ENCODE results near the gene TOPBP1.
A peak's percentile ranks its signal among the peaks of the same experiment; 100 is the strongest.

The TOPBP1 gene

DNA sequence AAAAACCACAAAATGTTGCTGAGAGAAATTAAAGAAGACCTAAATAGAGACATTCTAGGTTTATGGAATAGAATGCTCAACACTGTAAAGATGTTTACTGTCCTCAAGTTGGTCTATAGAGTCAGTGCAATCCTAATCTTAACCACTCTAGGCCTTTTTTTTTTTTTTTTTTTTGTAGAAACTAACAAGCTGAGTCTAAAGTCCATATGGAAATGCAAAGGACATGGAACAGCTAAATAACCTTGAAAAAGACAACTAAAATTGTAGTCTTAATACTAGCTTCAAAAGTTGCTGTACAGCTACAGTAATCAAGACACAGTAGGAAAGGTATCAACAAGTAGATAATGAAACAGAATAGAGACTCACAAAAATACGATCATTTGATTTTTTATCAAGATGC, 55.4 kb downstream of the TOPBP1 start:
- DNase-seq = no peak

DNA sequence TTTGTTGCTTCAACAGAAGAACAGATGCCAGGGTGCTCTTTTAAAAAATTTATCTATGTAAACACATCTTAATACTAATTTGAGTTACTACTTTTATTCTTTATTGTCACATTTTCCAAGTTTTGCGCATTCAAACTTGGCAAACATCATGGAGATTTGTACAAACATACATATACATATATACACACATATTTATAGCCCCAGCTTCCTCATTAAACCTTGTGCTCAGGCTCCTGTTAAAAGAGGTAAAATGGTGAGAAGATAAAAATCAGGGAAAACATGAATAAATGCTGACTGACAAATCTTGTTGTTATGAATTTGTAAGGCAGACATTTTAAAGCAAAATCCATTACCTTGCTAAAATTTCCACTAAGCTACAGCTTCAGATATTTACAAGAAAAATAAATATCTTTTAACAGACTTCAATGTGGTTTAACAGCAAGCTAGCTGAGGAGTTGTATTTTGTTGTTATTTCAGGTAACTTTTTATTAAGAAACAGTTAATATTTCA, 61.1 kb downstream of the TOPBP1 start:
- DNase-seq = no peak

DNA sequence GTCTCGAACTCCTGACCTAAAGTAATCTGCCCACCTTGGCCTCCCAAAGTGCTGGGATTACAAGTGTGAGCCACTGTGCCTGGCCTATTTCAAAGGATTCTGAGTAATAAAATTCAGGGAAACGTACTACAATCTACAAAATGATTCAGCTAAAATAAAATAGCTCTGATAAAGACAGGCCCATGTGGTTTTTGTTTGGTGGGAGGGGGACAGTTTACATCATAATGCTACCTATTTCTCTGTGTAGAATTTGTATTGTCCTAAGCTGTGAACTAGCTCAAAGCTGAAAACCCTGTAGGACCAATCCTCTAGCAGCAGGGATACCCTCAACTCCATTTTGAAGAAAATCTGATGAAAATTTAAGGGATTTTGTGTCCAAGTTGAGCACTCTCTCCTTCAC, 62.5 kb downstream of the TOPBP1 start:
- DNase-seq = no peak

DNA sequence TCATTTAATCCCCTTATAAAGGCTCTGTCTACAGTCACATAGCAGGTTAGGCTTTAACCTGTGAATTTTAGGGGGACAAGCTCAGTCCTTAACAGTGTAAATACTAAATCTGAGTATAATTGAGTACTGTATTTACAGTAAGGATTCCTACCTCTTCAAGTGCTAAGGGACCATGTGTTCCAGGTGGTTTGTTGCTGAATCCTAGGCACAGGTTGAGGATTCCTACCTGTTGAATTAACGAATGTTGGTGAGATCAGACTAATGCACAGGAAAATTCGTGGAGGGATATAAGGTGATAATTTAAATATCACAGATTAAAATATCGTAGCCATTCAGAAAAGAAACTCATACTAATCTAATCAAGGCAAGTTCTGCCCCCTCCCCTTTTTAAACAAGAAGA, 63.3 kb downstream of the TOPBP1 start:
- DNase-seq = no peak

GRCh38 chr3:133595341-133595740, 66.4 kb downstream of the TOPBP1 start:
- peak; percentile 21 for DNase-seq

GRCh38 chr3:133593243-133593642, 68.5 kb downstream of the TOPBP1 start:
- DNase-seq = no peak

DNA sequence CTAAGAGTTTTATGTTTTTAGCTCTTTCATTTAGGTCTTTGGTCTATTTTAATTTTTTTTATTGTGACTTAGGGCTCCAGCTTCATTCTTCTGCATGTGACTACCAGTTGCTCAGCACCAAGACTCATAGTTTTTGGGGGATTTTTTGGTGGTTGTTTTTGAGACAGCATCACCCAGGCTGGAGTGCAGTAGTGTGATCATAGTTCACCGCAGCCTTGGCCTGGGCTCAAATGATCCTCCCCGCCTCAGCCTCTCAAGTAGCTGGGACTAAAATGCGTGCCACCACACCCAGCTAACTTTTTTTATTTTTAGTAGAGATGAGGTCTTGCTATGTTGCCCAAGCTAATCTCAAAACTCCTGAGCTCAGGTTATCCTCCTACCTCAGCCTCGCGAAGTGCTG, 68.9 kb downstream of the TOPBP1 start:
- DNase-seq = no peak

GRCh38 chr3:133591271-133591742, 70.4 kb downstream of the TOPBP1 start:
- peak; percentile 76 for DNase-seq

GRCh38 chr3:133589503-133589902, 72.2 kb downstream of the TOPBP1 start:
- DNase-seq = no peak

- no peak for DNase-seq
These were observed 72.8 kb downstream of the TOPBP1 start for GRCh38 chr3:133588784-133589465.

DNA sequence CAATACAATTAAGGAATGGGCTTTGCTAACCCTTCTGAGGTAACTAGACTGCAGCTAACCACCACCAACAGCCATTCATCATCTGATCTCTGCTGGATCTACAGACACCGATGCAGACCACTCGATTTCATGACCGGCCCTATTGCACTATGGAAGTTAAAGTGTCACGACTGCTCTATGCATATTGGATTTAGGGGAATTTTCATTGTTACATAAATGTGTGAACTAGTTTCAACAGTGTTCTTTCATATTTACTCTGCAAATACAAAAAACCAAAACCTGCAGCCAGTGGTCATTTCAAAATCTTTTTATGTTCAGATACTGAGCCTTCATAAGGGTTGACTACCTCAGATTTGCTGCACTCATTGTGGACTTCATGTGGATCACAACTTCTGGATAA, 73.7 kb downstream of the TOPBP1 start:
- DNase-seq = no peak

DNA sequence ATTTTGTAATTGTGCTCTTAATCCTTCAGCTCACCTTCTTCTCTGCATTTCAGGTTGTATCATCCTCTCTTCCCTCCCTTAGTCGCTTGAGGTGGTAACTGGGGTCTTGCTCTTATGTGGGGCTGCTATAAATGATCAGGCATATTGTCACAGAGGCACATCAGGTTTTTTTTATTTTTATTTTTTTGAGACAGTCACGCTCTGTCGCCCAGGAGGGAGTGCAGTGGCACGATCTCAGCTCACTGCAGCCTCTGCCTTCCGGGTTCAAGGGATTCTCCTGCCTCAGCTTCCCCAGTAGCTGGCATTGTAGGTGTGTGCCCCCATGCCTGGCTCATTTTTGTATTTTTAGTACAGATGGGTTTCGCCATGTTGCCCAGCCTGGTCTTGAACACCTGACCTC, 78.3 kb downstream of the TOPBP1 start:
- DNase-seq = no peak

DNA sequence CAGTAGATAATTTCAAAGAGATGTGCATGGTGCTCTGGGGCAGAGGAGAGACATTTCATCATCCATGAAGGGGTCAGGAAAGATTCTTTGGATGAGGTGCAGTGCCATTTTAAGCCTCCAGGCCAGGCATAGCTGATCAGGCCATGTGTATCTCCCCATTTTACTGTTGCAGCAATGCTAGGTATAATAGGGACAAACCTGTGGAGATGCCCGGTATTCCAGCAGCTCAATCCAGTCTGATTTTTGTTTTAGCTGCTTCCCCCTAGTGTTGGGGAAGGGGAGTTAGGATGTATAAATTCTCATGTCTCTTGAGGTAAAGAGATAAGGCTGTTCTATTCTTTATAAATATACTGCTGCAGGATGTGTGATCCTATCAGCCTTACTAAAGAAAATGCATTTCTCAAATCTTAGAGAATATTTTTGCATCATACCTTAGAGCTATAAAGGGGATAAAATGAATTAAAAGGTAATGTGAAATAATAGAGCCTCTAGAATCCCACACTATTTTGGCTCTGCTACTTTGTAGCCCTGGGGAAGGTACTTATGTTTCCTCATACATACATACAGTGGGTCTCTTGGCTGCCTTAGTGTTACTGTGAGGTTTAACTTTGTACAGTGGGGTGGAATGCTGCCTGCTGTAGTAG, 83.1 kb downstream of the TOPBP1 start:
- peak; percentile 61 for DNase-seq

DNA sequence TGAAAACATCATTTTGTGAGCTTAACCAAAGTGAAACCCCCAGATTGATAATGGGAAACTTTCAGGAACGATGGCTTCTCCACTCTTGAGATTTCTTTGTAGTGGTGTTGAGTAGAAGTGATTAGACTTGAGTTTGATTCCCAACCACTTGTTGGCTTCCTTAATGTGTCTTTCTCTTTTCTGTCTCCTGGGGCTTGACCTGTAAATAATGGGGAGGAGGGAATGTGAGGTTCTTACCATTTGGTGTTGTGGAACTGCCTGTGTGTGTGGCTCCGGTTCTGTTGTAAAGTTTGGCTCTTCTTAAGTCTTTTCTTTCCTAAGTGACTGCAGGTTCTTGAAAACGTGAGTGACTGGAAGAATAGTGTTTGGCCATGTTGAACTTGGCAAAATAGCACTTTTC, 85.6 kb downstream of the TOPBP1 start:
- peak; percentile 18 for DNase-seq

DNA sequence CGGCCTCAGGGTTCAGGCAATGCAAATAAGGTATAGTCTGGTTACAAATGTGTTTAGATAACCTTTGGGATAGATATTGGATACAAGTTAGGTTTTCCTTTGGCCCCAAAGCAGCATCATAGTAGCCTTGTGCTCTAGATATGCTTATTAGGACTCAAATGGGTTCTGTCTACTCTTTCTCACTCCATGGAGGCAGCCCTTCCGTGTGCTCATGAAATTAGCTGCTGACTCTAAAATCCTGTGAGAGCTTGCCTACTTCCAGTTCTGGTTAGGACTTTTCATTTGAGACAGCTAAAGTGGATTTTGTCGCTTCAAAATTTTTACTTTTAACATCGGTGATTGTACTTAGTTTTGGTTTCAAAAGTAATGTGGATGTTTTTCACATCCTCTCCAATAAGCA, 86.7 kb downstream of the TOPBP1 start:
- no peak for DNase-seq

GRCh38 chr3:133574260-133574881, 87.4 kb downstream of the TOPBP1 start:
- peak; percentile 71 for DNase-seq

DNA sequence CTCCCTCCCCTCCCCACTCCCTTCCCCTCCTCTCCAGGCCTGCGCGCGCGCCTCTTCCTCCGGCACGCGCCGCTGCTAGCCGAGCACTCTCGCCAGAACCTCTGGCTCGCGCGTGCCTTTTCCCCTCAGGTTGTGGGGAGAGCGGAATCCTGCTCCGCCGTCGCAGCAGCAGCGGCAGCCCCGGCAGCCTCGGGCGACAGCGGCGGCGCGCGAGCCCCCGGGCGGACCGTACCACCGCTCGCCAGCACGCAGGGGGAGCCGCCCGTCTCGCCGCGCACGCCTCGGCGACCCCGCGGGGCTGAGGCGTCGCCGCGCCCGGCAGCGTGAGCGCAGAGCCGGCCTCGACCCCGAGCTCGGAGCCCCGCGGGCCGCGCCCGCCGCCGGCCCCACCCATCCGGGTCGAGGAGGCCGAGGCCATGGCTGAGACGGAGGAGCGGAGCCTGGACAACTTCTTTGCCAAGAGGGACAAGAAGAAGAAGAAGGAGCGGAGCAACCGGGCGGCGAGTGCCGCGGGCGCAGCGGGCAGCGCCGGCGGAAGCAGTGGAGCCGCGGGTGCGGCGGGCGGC, 88.0 kb downstream of the TOPBP1 start, which contains the start of gene CDV3:
TSS of gene CDV3 (plus strand) at position 58 of the 566 bp plus-strand sequence. CDS start at position 417, 359 bp downstream.
- DNase-seq = no peak

DNA sequence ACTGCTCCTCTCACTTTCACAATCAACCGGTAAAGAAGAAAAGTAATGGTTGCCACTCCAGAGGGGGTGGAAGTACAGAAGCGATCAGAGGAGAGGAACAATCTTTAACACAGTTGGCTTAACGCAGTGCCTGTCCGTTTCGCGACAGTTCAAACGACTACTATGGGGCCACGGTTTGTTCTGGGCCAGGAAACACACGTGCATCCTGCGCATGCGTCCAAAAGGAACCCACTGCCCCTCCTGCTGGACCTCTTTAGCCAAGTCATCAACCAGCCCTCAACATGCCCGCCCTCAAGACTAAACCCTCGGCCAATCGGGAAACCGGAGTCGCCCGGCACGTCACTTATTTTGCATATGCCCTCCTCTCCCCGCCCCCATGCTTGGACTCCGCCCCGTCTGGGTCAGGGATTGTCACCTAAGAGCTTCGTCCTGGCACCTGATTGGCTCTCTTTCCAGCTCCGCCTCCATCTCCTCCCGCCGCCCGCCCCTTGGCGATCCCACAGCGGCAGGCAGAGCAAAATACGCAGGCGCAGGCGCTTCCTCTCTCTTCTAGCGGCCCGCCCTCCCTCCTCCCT, 88.6 kb downstream of the TOPBP1 start:
- peak; percentile 100 for DNase-seq

DNA sequence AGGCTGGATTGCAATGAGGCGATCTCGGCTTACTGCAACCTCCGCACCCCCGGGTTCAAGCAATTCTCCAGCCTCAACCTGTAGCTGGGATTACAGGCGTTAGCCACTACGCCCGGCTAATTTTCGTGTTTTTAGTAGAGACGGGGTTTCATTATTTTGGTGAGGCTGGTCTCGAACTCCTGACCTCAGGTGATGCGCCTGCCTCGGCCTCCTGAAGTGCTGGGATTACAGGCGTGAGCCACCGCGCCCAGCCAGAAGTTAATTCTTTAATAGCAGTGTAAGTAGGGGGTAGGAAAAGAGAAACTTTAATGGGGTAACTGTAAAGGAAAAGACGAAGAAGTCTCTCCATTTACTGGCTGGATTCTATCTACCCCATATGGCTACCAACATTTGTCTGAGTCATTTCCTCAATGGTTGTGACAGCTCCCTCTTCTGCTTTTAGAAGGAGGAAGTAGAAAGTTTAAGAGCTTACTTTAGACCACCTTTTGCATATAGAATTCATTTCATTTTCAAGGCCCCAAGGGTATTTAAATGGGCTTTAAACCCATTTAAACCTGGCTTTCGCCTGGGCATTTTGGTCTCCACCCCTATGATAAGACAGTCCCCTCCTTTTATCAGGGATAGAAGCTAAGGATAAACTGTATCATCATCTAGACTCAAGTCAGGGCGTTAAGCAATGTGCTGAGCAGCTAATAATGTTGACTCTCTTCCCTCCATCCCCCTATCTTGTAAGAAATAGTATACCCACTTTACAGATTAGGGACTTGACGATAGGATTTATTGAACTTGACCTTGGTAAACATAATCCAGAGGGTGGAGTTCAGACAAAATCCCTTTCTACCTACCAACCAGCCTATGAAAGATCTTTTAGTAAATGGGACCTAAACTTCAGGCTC, 89.3 kb downstream of the TOPBP1 start:
- DNase-seq = peak; percentile 73

GRCh38 chr3:133570937-133571320, 90.8 kb downstream of the TOPBP1 start:
- DNase-seq = peak; percentile 30

DNA sequence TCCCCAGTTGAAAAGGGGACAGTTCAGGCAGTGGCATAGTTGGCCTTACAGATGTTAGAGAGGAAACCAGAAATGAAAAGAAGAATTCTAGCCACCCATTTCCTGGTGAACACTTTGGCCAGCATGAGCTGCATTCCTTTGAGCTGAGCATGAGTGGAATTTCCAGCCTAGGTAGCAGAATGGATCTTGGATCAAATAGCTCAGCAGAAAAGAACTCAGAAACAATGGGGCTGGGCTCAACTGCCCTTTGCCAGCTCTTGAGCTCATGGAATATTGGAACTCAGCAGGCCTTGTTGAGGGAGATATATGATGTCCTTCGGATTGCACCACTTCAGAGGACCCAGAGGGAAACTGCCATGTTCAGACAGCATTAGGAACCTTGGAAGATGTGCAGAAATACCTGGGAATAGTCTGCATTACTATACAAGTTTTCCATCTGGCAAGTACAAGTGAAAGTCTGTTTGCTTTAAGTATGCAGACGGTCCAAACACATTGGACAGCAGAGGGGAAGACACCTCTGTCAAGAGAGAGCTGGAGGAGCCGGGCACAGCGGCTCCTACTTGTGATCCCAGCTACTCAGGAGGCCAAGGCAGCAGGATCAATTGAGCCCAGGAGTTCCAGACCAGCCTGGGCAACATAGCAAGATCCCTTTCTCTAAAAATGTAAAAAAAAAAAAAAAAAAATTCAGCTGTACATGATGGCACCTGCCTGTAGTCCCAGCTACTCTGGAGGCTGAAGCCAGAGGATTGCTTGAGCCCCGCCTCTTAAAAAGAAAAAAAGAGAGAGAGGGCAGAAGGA, 91.4 kb downstream of the TOPBP1 start:
- peak; percentile 87 for DNase-seq

Measured in HCEC 1CT (cell line).